HCT116 (cell line): ENCODE data around the gene TNFAIP8.

Experiments
- CEBPB ChIP-seq: IDR thresholded peaks from 2 replicates; pipeline ENCODE4 v1.6.1; 2012; ENCODE audit warnings: low read depth
- EZH2 ChIP-seq: fragments of 200-600 bp; sonication (generic); IDR thresholded peaks from 2 replicates; pipeline ENCODE4 v1.6.1; 2017; ENCODE audit warnings: antibody characterized with exemption, mixed run types
- EZH2phosphoT487 ChIP-seq: fragments of 200-600 bp; IDR thresholded peaks from 2 replicates; pipeline ENCODE4 v1.6.1; 2018; ENCODE audit warnings: antibody characterized with exemption, borderline replicate concordance
- JUND ChIP-seq: IDR thresholded peaks from 2 replicates; pipeline ENCODE4 v1.6.1; 2012
- POLR2A ChIP-seq: IDR thresholded peaks from 2 replicates; pipeline ENCODE4 v1.7.0; 2011; ENCODE audit warnings: borderline replicate concordance; ENCODE audit not compliant: insufficient read depth, insufficient read length; ENCODE audit errors: extremely low read depth
- POLR2AphosphoS5 ChIP-seq: IDR thresholded peaks from 2 replicates; pipeline ENCODE4 v1.6.1; 2011; ENCODE audit warnings: mild to moderate bottlenecking, low read depth, low read length, moderate library complexity
- RAD21 ChIP-seq: IDR thresholded peaks from 2 replicates; pipeline ENCODE4 v1.6.1; 2012; ENCODE audit warnings: low read depth, mild to moderate bottlenecking
- SP1 ChIP-seq: IDR thresholded peaks from 2 replicates; pipeline ENCODE4 v1.6.1; 2012; ENCODE audit warnings: low read depth
- TCF7L2 ChIP-seq: IDR thresholded peaks from 2 replicates; pipeline ENCODE4 v1.7.0; 2011; ENCODE audit warnings: borderline replicate concordance, inconsistent platforms; ENCODE audit not compliant: insufficient read depth, insufficient read length; ENCODE audit errors: extremely low read depth
- TF ChIP-seq, protein P1 (sequence below), 3 experiments: fragments of 200-600 bp in 1 of 3; sonication (generic) in 1 of 3; IDR thresholded peaks in 2 of 3; conservative IDR thresholded peaks in 1 of 3; 2 replicates each; pipeline ENCODE4 v1.5.1; 2012 to 2017; ENCODE audit warnings: low read depth in 2 of 3, low read length in 2 of 3, antibody characterized with exemption in 1 of 3, borderline replicate concordance in 1 of 3, control low read depth in 1 of 3, mild to moderate bottlenecking in 1 of 3, mixed read lengths in 1 of 3, mixed run types in 1 of 3, moderate library complexity in 1 of 3; ENCODE audit not compliant: insufficient read depth in 1 of 3
- TF ChIP-seq, protein P2 (sequence below): IDR thresholded peaks from 2 replicates; pipeline ENCODE4 v1.6.1; 2011; ENCODE audit warnings: mild to moderate bottlenecking, low read length, moderate library complexity; ENCODE audit not compliant: insufficient replicate concordance; ENCODE audit errors: extremely low read depth
- TF ChIP-seq, protein P3 (sequence below): IDR thresholded peaks from 2 replicates; pipeline ENCODE4 v1.6.1; 2012; ENCODE audit warnings: low read depth

DNA sequence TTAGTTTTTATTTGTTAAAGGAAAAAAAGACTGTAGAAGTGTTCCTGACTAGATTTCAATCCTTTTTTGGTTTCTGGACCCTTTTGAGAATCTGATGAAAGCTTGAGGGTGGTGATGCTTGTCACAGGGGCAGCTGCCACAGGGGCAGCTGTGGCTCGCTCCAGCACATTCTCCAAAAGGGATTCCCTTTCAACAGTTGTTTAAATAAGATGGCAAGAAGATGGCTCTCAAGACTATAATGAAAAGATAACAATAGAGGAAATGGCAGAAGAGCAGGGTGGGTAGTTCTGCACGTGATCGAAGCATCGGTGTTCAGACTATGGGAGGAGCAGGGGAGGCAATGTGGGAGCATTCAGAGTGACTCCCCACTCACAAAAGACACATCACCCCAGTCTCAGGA lies 46.5 kb upstream of the TNFAIP8 start:
- no peak for TF ChIP-seq SP1
- TF ChIP-seq EZH2phosphoT487, result no peak
- TF ChIP-seq TCF7L2, result no peak
- TF ChIP-seq, protein P1, sequence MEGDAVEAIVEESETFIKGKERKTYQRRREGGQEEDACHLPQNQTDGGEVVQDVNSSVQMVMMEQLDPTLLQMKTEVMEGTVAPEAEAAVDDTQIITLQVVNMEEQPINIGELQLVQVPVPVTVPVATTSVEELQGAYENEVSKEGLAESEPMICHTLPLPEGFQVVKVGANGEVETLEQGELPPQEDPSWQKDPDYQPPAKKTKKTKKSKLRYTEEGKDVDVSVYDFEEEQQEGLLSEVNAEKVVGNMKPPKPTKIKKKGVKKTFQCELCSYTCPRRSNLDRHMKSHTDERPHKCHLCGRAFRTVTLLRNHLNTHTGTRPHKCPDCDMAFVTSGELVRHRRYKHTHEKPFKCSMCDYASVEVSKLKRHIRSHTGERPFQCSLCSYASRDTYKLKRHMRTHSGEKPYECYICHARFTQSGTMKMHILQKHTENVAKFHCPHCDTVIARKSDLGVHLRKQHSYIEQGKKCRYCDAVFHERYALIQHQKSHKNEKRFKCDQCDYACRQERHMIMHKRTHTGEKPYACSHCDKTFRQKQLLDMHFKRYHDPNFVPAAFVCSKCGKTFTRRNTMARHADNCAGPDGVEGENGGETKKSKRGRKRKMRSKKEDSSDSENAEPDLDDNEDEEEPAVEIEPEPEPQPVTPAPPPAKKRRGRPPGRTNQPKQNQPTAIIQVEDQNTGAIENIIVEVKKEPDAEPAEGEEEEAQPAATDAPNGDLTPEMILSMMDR (IDR thresholded peaks at IDR 0.05 in 2 of 3, conservative IDR thresholded peaks at IDR 0.05 in 1 of 3; ENCODE audit: borderline replicate concordance in 1 of 3, insufficient read depth in 1 of 3, low read depth in 2 of 3, low read length in 2 of 3), result no peak
- TF ChIP-seq, protein P2, sequence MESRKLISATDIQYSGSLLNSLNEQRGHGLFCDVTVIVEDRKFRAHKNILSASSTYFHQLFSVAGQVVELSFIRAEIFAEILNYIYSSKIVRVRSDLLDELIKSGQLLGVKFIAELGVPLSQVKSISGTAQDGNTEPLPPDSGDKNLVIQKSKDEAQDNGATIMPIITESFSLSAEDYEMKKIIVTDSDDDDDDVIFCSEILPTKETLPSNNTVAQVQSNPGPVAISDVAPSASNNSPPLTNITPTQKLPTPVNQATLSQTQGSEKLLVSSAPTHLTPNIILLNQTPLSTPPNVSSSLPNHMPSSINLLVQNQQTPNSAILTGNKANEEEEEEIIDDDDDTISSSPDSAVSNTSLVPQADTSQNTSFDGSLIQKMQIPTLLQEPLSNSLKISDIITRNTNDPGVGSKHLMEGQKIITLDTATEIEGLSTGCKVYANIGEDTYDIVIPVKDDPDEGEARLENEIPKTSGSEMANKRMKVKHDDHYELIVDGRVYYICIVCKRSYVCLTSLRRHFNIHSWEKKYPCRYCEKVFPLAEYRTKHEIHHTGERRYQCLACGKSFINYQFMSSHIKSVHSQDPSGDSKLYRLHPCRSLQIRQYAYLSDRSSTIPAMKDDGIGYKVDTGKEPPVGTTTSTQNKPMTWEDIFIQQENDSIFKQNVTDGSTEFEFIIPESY, result no peak
- TF ChIP-seq POLR2A, result no peak
- TF ChIP-seq EZH2, result no peak
- no peak for TF ChIP-seq RAD21
- TF ChIP-seq JUND, result no peak
- no peak for TF ChIP-seq POLR2AphosphoS5
- TF ChIP-seq, protein P3, sequence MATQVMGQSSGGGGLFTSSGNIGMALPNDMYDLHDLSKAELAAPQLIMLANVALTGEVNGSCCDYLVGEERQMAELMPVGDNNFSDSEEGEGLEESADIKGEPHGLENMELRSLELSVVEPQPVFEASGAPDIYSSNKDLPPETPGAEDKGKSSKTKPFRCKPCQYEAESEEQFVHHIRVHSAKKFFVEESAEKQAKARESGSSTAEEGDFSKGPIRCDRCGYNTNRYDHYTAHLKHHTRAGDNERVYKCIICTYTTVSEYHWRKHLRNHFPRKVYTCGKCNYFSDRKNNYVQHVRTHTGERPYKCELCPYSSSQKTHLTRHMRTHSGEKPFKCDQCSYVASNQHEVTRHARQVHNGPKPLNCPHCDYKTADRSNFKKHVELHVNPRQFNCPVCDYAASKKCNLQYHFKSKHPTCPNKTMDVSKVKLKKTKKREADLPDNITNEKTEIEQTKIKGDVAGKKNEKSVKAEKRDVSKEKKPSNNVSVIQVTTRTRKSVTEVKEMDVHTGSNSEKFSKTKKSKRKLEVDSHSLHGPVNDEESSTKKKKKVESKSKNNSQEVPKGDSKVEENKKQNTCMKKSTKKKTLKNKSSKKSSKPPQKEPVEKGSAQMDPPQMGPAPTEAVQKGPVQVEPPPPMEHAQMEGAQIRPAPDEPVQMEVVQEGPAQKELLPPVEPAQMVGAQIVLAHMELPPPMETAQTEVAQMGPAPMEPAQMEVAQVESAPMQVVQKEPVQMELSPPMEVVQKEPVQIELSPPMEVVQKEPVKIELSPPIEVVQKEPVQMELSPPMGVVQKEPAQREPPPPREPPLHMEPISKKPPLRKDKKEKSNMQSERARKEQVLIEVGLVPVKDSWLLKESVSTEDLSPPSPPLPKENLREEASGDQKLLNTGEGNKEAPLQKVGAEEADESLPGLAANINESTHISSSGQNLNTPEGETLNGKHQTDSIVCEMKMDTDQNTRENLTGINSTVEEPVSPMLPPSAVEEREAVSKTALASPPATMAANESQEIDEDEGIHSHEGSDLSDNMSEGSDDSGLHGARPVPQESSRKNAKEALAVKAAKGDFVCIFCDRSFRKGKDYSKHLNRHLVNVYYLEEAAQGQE, result no peak
- TF ChIP-seq CEBPB, result no peak
